Fibroblast of skin of abdomen (primary cell): ENCODE results near the gene ARSB.
"Not testable (repeated sequence)": the region's sequence is repeated elsewhere in the genome, so short reads cannot be mapped to it uniquely, and the experiment has no call there.

Experiments
- DNase-seq: peaks from one replicate; pipeline ENCODE4 v3.0.0-alpha.2; 2013

The ARSB gene

GRCh38 chr5:78896132-78896531 lies 89.0 kb downstream of the ARSB start:
- peak; percentile 83 for DNase-seq

- no peak for DNase-seq
Measured at GRCh38 chr5:78895616-78896015, 89.5 kb downstream of the ARSB start.

- DNase-seq, result no peak
Measured at GRCh38 chr5:78893940-78894677, 91.0 kb downstream of the ARSB start.

- DNase-seq, result no peak
Measured at GRCh38 chr5:78890667-78891379, 94.3 kb downstream of the ARSB start.

GRCh38 chr5:78889369-78890140 lies 95.6 kb downstream of the ARSB start:
- DNase-seq, result peak; percentile 67

- DNase-seq, result no peak
Measured at GRCh38 chr5:78888580-78889368, 96.3 kb downstream of the ARSB start.

GRCh38 chr5:78887384-78888118 lies 97.6 kb downstream of the ARSB start:
- no peak for DNase-seq

GRCh38 chr5:78886341-78887230 lies 98.5 kb downstream of the ARSB start:
- DNase-seq, result no peak

- DNase-seq, result no peak
Measured at GRCh38 chr5:78881884-78882283, 103.2 kb downstream of the ARSB start.

GRCh38 chr5:78879516-78879915 lies 105.6 kb downstream of the ARSB start:
- no peak for DNase-seq

- DNase-seq, result not testable (repeated sequence)
Measured at GRCh38 chr5:78866076-78866475, 119.0 kb downstream of the ARSB start.

- DNase-seq, result no peak
Measured at GRCh38 chr5:78858364-78858763, 126.7 kb downstream of the ARSB start.

- DNase-seq, result no peak
Measured at GRCh38 chr5:78855026-78855425, 130.1 kb downstream of the ARSB start.

- DNase-seq, result not testable (repeated sequence)
Measured at GRCh38 chr5:78851891-78852290, 133.2 kb downstream of the ARSB start.

GRCh38 chr5:78845470-78845869 lies 139.6 kb downstream of the ARSB start:
- no peak for DNase-seq

GRCh38 chr5:78843436-78843835 lies 141.7 kb downstream of the ARSB start:
- DNase-seq, result no peak

- DNase-seq, result peak; percentile 20
Measured at GRCh38 chr5:78841767-78842166, 143.3 kb downstream of the ARSB start.

GRCh38 chr5:78838753-78839152 lies 146.4 kb downstream of the ARSB start:
- DNase-seq, result no peak

- no peak for DNase-seq
Measured at GRCh38 chr5:78837836-78838235, 147.3 kb downstream of the ARSB start.

- DNase-seq, result no peak
Measured at GRCh38 chr5:78835176-78835575, 149.9 kb downstream of the ARSB start.

- DNase-seq, result no peak
Measured at GRCh38 chr5:78833284-78833683, 151.8 kb downstream of the ARSB start.
